Kidney (tissue), 14 donors: Measurements from ENCODE around the gene PITPNM2. TPM values are rescaled to one million over a fixed set of nuclear protein-coding genes. Genes with fewer than 3 reads are reported as not detected.

Experiments used
- DNase-seq, 5 donors: peaks; one replicate each; pipeline ENCODE4 v3.0.0-alpha.2; 2013 to 2020
- FAIRE-seq: peaks from 2 replicates; lab custom pipeline; 2012; peaks lifted over from hg19 to GRCh38; lab: Jason Lieb, UNC
- H3K27ac ChIP-seq, 2 donors: one replicate each; pipeline ENCODE4 v1.7.0; 2013; ENCODE audit warnings: low read depth in 2 of 2, low read length in 2 of 2, inconsistent platforms in 1 of 2
- H3K27me3 ChIP-seq: one replicate; pipeline ENCODE4 v1.7.1; 2013; ENCODE audit warnings: low read length, inconsistent platforms; ENCODE audit not compliant: control insufficient read depth, insufficient read depth
- H3K36me3 ChIP-seq, 3 donors: one replicate each; pipeline versions ENCODE4 v1.7.0 to v1.7.1; 2013; ENCODE audit warnings: low read length in 3 of 3, control low read depth in 1 of 3, inconsistent platforms in 1 of 3; ENCODE audit not compliant: insufficient read depth in 3 of 3, control insufficient read depth in 2 of 3
- H3K4me1 ChIP-seq, 3 donors: one replicate each; pipeline versions ENCODE4 v1.7.0 to v1.7.1; 2013; ENCODE audit warnings: low read length in 3 of 3, inconsistent platforms in 1 of 3, low read depth in 1 of 3; ENCODE audit not compliant: control insufficient read depth in 2 of 3, insufficient read depth in 2 of 3
- H3K4me3 ChIP-seq, 3 donors: one replicate each; pipeline versions ENCODE4 v1.7.0 to v1.8.1; 2013; ENCODE audit warnings: low read length in 3 of 3, control low read depth in 1 of 3, inconsistent platforms in 1 of 3
- H3K9ac ChIP-seq, 3 donors: one replicate each; pipeline versions ENCODE4 v1.7.0 to v1.7.1; 2013; ENCODE audit warnings: low read length in 3 of 3, control low read depth in 1 of 3, inconsistent platforms in 1 of 3
- H3K9me3 ChIP-seq, 3 donors: one replicate each; pipeline versions ENCODE4 v1.7.0 to v1.7.1; 2013; ENCODE audit warnings: low read length in 3 of 3, control low read depth in 1 of 3, inconsistent platforms in 1 of 3; ENCODE audit not compliant: control insufficient read depth in 2 of 3, insufficient read depth in 1 of 3
- intact Hi-C: fragments of 100-400 bp; cut with DNase I; formaldehyde crosslinking; loops from one replicate; pipeline ENCODE4 v1.11.1; 2022
- polyA plus RNA-seq: library from polyadenylated mRNA; stranded (reverse); fragments of 350-450 nt; fragmentation: Illumina TruSeq; extraction: RNeasy Lipid Tissue Mini Kit (QIAGEN cat#74804); gene quantifications from one replicate; pipeline ENCODE4 v1.2.3, GENCODE V29; 2014; ENCODE audit warnings: low read depth, low replicate concordance; ENCODE audit not compliant: insufficient read depth
- total RNA-seq: library from RNA; stranded (reverse); fragmentation: NEBNext Ultra II Directional; extraction: Animal tissue kit (Norgen Biotek cat#: 25700); gene quantifications from one replicate; pipeline ENCODE4 v1.2.1, GENCODE V29; 2021
- TF ChIP-seq, protein P1 (sequence below): IDR thresholded peaks from 3 replicates; pipeline ENCODE4 v1.5.1; 2012; ENCODE audit warnings: mild to moderate bottlenecking, moderate library complexity, borderline replicate concordance; ENCODE audit not compliant: insufficient read depth; ENCODE audit errors: extremely low read depth
- donor health status: control.
- donor health status: control.
- donor health status: control.
- donor health status: control.
- donor health status: control.
- donor health status: DM: yes; HTN: yes; CAD: no.
- donor health status: Normal renal cell carcinoma (clear cell type).

The PITPNM2 gene
- total and polyA plus RNA-seq, 2 donors from 2014 or later: 5.7 to 41.7 TPM

DNA sequence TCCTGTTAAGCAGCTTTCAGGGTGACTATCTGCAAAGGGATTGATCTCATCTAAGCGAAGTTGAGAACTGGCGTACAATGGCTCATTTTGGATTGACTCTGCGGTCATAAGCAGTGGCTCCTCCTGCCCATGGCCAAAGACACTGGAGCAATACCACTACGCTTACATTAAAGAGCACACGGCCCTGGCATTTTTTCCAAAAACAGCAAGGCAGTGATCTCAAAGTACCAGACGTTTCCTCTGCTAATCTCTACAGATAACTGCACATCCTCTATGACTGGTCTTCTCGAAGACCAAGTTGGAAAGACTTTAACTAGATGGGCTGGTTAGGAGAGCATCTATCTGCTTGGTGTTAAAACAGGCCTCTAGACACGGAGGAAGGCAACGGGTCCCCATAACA, 2.7 kb downstream of the PITPNM2 start:
- no peak for DNase-seq
- no peaks in the 10 kb centered on the region for H3K27me3 ChIP-seq
- intact Hi-C loops: no loop called here
- H3K4me1 ChIP-seq: peaks cover 0 to 19% (median 14%) of the 10 kb centered on the region in 3 donors
- H3K4me3 ChIP-seq: no peak overlapping the region
- H3K27ac ChIP-seq: peak overlapping the region in 1 of 2 donors; percentile 34
- no peaks in the 10 kb centered on the region for H3K36me3 ChIP-seq
- no peak overlapping the region for H3K9ac ChIP-seq
- TF ChIP-seq, protein P1, sequence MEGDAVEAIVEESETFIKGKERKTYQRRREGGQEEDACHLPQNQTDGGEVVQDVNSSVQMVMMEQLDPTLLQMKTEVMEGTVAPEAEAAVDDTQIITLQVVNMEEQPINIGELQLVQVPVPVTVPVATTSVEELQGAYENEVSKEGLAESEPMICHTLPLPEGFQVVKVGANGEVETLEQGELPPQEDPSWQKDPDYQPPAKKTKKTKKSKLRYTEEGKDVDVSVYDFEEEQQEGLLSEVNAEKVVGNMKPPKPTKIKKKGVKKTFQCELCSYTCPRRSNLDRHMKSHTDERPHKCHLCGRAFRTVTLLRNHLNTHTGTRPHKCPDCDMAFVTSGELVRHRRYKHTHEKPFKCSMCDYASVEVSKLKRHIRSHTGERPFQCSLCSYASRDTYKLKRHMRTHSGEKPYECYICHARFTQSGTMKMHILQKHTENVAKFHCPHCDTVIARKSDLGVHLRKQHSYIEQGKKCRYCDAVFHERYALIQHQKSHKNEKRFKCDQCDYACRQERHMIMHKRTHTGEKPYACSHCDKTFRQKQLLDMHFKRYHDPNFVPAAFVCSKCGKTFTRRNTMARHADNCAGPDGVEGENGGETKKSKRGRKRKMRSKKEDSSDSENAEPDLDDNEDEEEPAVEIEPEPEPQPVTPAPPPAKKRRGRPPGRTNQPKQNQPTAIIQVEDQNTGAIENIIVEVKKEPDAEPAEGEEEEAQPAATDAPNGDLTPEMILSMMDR: no peak
- H3K9me3 ChIP-seq: no peaks in the 10 kb centered on the region
- FAIRE-seq: no peak

DNA sequence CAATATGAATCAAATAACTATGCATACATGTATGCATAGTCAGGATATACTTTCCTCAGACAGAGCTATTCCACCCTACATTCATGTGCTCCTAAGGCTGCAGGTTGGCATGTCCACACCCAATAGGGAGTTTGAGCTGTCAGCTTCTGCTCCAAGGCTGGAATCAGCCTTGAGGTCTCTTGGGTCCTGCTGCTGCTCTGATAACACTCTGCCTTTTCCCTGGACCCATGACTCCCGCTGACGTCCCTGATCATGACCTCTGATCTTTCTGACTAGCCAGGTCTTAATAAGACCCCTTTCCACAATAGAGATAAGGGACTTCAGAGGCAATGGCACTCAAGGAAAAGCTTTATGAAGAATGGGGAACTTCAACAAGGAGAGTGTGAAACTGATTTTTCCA, 5.7 kb downstream of the PITPNM2 start:
- Histone ChIP-seq H3K27me3 (no peaks in the 10 kb centered on the region), H3K9me3 (no peaks in the 10 kb centered on the region), H3K27ac (peak overlapping the region; percentile 61 to 68), H3K4me1 (peaks cover 3 to 37% (median 34%) of the 10 kb centered on the region in 3 donors), H3K36me3 (no peaks in the 10 kb centered on the region), H3K9ac (no peak overlapping the region), H3K4me3 (no peak overlapping the region)
- intact Hi-C loops: no loop called here
- FAIRE-seq (no peak), DNase-seq (no peak)
- TF ChIP-seq, protein P1: no peak

DNA sequence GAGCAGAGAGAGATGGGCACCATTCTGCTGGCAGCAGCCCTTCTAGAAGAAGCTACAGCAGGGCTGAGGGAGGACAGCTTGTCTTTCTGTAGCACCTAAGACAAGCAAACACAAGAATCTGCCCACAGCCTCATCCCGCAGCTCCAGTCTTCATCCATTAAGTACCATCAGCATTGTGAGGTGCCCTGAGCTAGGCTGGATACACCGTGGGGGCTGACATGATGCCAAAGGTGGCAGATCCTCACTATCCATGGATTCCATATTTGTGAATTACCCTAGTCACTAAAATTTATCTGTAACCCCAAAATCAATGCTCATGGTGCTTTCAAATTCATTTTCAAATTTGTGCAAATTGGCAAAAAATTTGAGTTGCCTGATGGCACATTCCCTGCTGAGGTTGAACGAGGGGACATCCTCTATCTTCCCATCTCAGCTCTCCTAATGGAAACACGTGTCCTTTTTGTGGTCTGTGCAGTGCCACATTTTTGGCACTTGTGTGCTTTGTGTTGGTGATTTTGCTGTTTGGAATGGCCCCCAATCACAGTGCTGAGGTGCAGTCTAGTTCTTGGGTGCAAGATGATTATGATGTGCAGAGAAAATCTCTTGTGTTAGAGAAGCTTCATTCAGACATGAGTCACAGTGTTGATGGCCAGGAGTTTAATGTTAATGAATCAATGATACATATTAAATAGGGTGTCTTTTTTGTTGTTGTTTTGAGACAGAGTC, 7.0 kb downstream of the PITPNM2 start:
- H3K4me1 ChIP-seq: peaks cover 3 to 45% (median 34%) of the 10 kb centered on the region in 3 donors

More for the DNA sequence above, 7.0 kb downstream of the PITPNM2 start:
- H3K4me3 ChIP-seq: no peak overlapping the region
- TF ChIP-seq, protein P1: no peak
- intact Hi-C loops: no loop called here
- no peak for FAIRE-seq
- peak overlapping the region; percentile 80 to 89 for H3K27ac ChIP-seq
- H3K9ac ChIP-seq: peak overlapping the region in 1 of 3 donors; percentile 44
- no peaks in the 10 kb centered on the region for H3K36me3 ChIP-seq
- no peaks in the 10 kb centered on the region for H3K27me3 ChIP-seq
- H3K9me3 ChIP-seq: no peaks in the 10 kb centered on the region
- DNase-seq: no peak
